GM18505 (cell line): ENCODE data around the gene RRP8.

Experiments
- ATAC-seq: cut with Tn5 transposase; IDR thresholded peaks from one replicate; pipeline ENCODE4 v1.9.1; 2021; ENCODE audit not compliant: unreplicated experiment
- POLR2A ChIP-seq: IDR thresholded peaks from 4 replicates; pipeline ENCODE4 v1.6.1; 2011; ENCODE audit warnings: borderline replicate concordance; ENCODE audit not compliant: insufficient read depth, insufficient read length; ENCODE audit errors: extremely low read depth

The RRP8 gene

DNA sequence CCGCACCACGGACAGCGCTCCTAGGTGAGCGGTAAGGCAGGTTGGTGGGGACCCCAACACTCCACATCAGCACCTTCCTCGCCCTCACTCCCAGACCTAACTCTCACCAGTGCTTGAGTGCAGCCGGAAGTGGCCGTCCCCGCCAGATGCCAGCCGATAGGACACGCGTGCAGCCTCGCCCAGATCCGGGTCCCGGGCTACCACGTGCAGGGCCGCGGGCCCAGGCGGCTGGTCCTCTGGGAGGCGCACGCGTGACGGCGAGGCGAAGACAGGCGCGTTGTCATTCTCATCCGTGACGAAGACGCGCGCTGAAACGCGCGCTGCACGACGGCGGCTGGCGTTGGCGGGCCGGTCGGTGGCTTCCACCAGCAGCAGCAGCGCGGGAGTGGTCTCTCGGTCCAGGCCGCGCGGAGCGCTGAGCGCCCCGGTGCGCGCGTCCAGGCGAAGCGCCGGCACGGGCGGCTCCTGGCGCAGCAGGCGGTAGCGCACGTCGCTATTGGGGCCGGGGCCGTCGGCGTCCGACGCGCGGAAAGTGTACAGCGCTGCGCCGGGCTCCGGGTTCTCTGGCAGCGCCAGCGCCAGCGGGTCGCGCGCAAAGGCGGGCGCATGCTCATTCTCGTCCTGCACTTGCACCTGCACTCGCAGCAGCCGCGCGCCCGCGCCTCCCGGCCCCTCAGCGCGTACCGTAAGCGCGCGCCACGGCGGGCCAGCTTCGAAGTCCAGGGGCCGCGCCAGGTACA lies 26.6 kb upstream of the RRP8 start:
- ATAC-seq, result no peak
- no peak for TF ChIP-seq POLR2A

- ATAC-seq, result no peak
- no peak for TF ChIP-seq POLR2A
These were observed 26.1 kb upstream of the RRP8 start for GRCh38 chr11:6629573-6629891.

DNA sequence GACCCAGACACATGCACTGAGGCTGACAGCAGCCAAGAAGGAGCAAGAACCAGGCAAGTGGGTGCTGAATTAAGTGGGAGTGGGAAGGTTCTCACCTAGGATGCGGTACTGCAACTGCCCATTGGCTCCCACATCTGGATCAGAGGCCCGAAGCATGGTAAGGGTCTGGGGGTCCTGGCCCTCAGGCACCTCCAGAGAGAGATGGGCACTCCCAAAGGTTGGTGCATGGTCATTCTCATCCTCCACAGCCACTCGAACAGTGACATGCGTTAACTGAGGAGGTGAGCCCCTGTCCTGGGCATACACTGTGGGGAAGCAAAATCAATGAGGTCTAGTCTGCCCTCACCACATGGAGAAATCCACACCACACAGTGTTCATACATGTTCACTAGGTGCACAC lies 25.1 kb upstream of the RRP8 start:
- no peak for TF ChIP-seq POLR2A
- no peak for ATAC-seq

GRCh38 chr11:6627762-6628241 lies 24.4 kb upstream of the RRP8 start:
- TF ChIP-seq POLR2A, result no peak
- peak; percentile 65 for ATAC-seq

DNA sequence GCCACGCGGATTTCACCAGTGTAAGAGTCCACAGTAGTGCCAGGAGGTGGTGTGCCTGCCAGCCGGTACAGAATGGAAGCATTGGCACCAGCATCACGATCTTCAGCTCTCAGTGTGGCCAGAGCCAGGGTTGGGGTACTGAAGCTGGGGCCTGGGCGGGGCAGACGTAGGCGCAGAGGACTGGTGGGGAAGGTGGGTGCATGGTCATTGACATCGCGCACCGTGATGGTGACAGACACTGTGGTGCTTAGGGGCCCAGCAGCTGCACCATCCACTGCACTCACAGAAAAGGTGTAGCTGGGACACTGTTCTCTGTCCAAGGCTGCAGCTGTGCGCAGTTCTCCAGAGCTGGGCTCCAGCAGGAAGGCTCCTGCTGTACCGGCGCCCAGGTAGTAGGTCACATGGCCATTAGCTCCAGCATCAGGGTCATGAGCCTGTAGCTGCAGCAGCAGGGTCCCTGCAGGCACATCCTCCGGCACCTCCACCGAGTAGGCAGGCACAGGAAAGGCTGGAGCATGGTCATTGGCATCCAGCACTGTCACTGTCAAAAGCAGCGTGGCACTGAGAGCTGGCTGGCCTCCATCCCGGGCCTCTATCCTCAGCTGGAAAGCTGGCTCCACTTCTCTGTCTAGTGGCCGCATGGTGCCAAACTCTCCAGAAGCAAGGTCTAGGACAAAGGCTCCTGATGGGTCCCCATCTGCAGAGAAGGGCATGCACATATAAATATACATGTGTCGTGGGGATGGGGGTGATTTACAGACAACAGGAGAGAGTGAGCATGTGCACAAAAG lies 23.8 kb upstream of the RRP8 start:
- peak; percentile 8 for ATAC-seq
- TF ChIP-seq POLR2A, result no peak

DNA sequence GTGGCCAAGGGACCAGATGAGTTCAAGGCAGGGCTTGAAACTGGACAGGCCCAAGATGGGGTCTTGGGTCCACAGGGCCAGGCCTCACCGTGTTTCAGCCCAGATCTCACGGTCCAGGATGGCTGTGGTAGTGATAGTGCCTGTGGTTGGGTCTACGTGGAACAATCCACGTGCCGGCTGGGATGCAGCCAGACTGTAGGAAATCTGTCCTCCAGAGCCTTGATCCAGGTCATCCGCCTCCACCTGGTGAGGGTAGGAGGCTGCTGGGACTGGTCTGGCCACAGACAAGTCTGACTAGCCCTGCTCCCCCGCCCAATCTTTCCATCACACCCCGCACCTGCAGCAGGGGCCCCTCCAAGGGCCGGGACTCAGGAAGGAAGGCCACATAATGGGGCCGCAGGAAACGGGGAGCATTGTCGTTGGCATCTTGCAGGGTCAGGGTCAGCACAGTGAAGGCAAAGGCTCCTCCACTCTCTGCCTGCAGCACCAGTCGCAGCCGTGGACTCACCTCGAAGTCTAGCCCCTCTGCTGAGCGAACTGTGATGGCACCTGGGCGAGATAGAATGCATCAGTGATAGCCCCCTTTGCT lies 22.5 kb upstream of the RRP8 start:
- ATAC-seq, result no peak

GRCh38 chr11:6625156-6625831 lies 21.9 kb upstream of the RRP8 start:
- ATAC-seq, result no peak
- no peak for TF ChIP-seq POLR2A

More for the DNA sequence above, 22.5 kb upstream of the RRP8 start:
- no peak for TF ChIP-seq POLR2A

DNA sequence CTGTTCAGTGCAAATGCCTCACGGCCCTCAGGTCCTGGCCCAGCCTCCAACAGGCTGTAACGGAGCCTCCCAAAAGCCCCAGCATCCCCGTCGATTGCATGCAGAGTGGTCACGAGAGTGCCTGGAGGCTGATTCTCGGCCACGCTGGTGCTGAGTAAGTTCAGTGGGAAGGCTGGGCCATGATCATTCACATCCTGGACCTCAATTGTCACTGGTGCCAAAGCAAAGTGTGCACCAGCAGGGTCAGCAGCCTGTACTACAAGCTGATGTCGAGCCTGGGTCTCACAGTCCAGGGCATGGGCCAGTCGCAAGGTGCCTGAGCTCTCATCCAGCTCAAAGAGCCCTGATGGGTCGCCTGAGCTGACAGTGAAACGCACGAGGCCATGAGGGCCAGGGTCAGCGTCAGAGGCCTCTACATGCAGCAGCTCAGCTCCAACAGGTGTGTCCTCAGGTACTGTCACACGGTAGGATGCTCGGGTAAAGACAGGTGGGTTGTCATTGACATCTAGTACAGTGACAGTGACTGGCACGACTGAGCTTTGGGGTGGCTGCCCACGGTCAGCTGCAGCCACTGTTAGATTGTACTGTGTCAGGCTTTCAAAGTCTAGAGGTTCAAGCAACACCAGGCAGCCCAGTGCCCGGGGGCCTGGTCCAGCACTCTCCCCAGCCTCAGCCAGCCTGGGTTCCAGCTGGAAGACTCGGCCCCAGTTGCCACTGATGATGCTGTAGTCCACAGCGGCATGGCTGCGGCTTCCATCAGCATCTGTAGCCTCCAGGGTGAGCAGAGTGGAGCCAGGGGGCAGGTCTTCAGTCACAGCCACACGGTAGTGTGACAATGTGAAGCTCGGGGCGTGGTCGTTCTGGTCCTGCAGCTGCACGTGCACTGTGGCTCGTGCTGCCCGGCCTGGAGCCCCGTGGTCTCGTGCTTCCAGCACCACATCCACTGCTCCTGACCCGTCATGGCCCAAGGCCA lies 20.3 kb upstream of the RRP8 start:
- no peak for ATAC-seq
- TF ChIP-seq POLR2A, result no peak

DNA sequence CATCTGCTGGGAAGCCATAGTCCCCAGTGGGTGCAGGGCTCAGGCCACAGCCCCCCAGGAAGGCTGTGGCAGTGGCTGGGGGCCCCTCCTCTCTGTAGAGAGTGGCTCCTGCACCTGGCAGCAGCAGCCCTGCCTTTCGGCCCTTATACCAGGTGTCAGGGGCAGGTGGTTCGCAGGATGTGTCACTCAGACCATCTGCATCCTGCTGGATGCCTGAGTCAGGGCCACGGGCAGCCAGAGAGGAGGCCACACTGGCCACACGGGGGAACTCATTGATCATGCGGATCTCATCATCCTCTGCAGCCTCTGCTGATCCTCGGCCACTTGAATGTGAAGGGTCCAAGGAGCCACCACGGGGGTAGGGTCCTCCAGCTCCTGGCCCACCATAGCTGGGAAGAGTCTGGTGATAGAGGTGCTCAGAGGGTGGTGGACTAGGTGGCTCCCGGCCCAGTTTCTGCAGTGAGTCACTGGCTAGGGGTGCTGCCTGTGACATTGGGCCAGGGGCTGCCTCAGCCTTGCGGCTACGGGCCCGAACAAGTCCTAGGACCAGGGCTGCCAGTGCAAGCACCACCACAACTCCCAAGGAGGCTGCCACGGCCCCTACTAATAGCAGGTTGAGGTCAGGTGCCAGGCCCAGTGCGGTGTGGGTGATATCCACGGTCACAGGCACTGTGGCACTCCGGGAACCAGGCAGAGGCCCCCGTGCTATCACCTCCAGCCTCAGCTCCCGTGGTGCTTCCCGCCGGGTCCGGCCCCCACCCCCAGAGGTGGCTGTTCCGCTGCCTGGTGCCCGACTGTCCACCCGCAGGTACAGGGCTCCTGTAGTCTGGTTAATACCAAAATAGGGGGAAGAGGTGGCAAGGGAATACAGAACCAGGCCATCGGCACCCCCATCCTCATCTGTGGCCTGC lies 19.1 kb upstream of the RRP8 start:
- TF ChIP-seq POLR2A, result no peak
- ATAC-seq, result no peak

- no peak for TF ChIP-seq POLR2A
These were observed 18.3 kb upstream of the RRP8 start for GRCh38 chr11:6621711-6622211.

DNA sequence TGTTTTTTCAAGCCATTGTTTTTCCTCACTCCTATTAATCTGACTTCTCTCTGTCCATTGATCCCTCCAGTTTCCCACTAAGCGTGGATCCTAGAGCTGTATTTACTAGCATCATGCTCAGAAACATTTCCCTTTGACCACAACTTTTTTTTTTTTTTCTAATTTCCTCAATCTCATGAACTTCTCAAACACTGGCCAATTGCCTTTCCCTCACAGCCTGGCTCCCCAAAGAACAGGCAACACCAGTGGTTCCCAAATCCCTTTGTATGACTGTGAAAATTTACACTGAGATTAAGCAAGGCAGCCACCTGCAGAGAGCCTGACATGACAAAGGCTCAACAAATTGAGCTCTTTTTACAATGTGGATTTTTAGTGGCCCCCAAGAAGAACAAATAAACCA lies 17.2 kb upstream of the RRP8 start:
- TF ChIP-seq POLR2A, result no peak
- no peak for ATAC-seq

More at GRCh38 chr11:6621711-6622211, 18.3 kb upstream of the RRP8 start:
- ATAC-seq, result no peak

DNA sequence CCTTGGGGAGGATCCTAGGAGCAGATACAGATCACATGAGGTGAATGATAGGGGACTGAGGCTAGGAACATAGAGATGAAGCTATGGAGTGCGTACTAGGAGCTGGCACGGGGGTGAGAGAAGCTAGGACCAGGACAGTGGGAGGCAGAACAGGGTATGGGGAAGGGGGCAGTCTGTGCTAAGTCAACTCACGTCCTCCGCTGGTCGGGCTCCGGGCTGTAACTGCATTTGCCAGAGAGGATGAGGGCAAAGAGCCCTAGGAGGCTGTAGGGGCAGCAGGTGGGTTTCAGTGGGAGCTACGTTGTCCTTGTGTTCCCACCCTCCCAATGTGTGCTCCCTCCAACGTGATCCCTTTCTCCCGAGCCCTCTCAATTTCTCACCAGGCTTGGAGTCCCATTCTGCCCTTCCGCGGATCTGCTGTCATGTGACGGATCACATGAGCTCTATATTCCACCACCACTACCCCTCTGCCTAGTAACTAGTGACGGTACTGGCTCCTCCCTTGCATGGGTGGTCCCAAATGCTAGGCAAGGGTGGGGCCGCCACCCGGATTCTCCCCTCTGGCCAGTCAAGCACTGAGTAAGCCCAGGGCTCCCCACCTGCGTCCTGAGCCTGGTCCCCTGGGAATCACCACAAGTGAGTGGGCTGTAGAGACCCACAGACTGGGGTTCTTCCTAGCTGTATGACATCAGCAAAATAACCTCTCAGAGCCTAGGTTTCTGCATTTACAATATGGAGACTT lies 15.8 kb upstream of the RRP8 start, which contains the start of gene TPP1:
Gene TPP1, minus strand, starts transcription at position 419 of the 742 bp plus-strand sequence. Its CDS starts 22 bp downstream, at position 397.
- ATAC-seq, result peak; percentile 97
- peak; percentile 86 for TF ChIP-seq POLR2A
